Measurements from ENCODE around the gene UGT1A1. TPM values are rescaled to one million over a fixed set of nuclear protein-coding genes. Genes with fewer than 3 reads are reported as not detected.

The UGT1A1 gene
- total RNA-seq, 1 experiment from 2014 or later, result not detected

DNA sequence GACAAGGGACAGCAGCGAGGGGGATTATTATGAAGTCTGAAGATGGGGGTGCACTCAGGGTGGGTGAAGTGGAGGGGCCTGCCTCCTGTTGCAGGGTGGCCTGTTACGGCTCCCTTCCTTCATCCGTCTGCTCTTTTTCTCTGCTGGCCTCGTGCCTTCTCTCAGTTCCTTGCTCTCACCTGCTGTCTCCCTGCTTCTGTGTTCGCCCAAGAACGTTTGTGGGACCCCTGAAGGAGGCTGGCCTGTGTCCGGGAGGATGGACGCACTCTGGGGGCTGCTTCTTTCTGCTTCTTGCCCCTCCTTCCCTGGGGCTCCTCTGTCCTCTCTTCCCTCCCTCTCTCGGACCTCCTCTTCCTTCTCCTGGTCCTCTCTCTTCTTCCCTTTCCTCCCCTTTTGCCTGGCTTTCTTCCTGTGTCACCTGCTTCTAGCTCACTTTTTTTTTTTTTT lies 31.8 kb downstream of the UGT1A1 start:
- H3K9ac ChIP-seq (ENCODE audit: low read length), result no peak overlapping the region
- DNase-seq (ENCODE audit: low read depth, low spot score) (no peak), ATAC-seq (no peak)
- BruUV-seq (replicated peaks), result no TSS peak
- H3K9me2 ChIP-seq (ENCODE audit: insufficient read depth), result no peaks in the 10 kb centered on the region
- no peaks in the 10 kb centered on the region for H3K79me2 ChIP-seq (ENCODE audit: insufficient read depth, low read length)
- H3K9me3 ChIP-seq (ENCODE audit: control insufficient read depth in 1 of 2, insufficient read depth in 1 of 2, low read depth in 1 of 2, low read length in 2 of 2), result no peaks in the 10 kb centered on the region
- H3K4me3 ChIP-seq (replicated peaks in 1 of 2; ENCODE audit: low read depth in 1 of 2, low read length in 2 of 2), result no peak overlapping the region
- ChIA-PET RAD21 (ENCODE audit: low non-redundant PET in 1 of 2, low total read pairs in 2 of 2, uncharacterized antibody in 2 of 2, unreplicated experiment in 2 of 2) (no interaction called here), POLR2A (no interaction called here), CTCF (no interaction called here)
- intact Hi-C loops (cut with micrococcal nuclease), result no loop called here
- no peaks in the 10 kb centered on the region for H3K27me3 ChIP-seq (ENCODE audit: insufficient read depth, low read length)
- H3K36me3 ChIP-seq (ENCODE audit: control insufficient read depth in 1 of 2, insufficient read depth in 2 of 2, low read length in 2 of 2), result no peaks in the 10 kb centered on the region
- H2AFZ ChIP-seq (ENCODE audit: low read depth, low read length, poor library complexity, severe bottlenecking), result no peak overlapping the region
- no peak overlapping the region for H3K4me2 ChIP-seq (ENCODE audit: low read length)
- no peak for TF ChIP-seq JUND (IDR thresholded peaks at IDR 0.05)
- no peak for TF ChIP-seq POLR2A (IDR thresholded peaks at IDR 0.05; ENCODE audit: borderline replicate concordance, extremely low read depth, insufficient read depth, insufficient read length)
- no peak for TF ChIP-seq ELF1 (IDR thresholded peaks at IDR 0.05; ENCODE audit: borderline replicate concordance, low read depth)
- TF ChIP-seq, protein P1, sequence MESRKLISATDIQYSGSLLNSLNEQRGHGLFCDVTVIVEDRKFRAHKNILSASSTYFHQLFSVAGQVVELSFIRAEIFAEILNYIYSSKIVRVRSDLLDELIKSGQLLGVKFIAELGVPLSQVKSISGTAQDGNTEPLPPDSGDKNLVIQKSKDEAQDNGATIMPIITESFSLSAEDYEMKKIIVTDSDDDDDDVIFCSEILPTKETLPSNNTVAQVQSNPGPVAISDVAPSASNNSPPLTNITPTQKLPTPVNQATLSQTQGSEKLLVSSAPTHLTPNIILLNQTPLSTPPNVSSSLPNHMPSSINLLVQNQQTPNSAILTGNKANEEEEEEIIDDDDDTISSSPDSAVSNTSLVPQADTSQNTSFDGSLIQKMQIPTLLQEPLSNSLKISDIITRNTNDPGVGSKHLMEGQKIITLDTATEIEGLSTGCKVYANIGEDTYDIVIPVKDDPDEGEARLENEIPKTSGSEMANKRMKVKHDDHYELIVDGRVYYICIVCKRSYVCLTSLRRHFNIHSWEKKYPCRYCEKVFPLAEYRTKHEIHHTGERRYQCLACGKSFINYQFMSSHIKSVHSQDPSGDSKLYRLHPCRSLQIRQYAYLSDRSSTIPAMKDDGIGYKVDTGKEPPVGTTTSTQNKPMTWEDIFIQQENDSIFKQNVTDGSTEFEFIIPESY (IDR thresholded peaks at IDR 0.05; ENCODE audit: extremely low read depth, insufficient replicate concordance, low read length), result no peak
- TF ChIP-seq EZH2phosphoT487 (IDR thresholded peaks at IDR 0.05; ENCODE audit: borderline replicate concordance), result no peak
- H3K27ac ChIP-seq (ENCODE audit: low read depth, low read length), result no peak overlapping the region
- no peaks in the 10 kb centered on the region for H4K20me1 ChIP-seq (ENCODE audit: insufficient read depth)
- no peaks in the 10 kb centered on the region for H3K4me1 ChIP-seq (ENCODE audit: control insufficient read depth in 1 of 2, insufficient read depth in 2 of 2, low read length in 2 of 2)

DNA sequence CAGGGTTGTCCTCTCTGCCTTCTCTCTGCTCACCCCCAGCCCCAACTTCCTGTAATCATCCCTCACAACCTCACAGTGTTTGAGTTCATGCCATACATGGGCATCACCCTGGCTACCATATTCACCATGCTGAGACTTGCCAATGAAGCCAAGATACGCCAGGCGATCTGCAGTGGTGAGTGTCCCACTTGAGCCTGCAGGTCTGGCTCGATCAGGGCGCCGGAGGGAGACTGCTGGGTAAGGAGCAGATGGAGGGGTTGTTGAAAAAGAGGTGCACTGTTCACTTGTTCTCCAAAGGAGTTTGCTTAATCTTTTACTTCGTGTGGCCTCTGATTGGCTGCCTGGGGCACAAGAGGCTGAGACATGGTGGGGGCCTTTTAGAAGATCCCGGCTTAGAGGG lies 32.6 kb downstream of the UGT1A1 start:
- Histone ChIP-seq H2AFZ (ENCODE audit: low read depth, low read length, poor library complexity, severe bottlenecking) (no peak overlapping the region), H3K36me3 (ENCODE audit: control insufficient read depth in 1 of 2, insufficient read depth in 2 of 2, low read length in 2 of 2) (no peaks in the 10 kb centered on the region), H3K4me2 (ENCODE audit: low read length) (no peak overlapping the region), H3K9ac (ENCODE audit: low read length) (no peak overlapping the region), H3K79me2 (ENCODE audit: insufficient read depth, low read length) (no peaks in the 10 kb centered on the region), H3K9me3 (ENCODE audit: control insufficient read depth in 1 of 2, insufficient read depth in 1 of 2, low read depth in 1 of 2, low read length in 2 of 2) (no peaks in the 10 kb centered on the region), H3K27ac (ENCODE audit: low read depth, low read length) (no peak overlapping the region), H3K27me3 (ENCODE audit: insufficient read depth, low read length) (no peaks in the 10 kb centered on the region), H3K4me1 (ENCODE audit: control insufficient read depth in 1 of 2, insufficient read depth in 2 of 2, low read length in 2 of 2) (no peaks in the 10 kb centered on the region), H4K20me1 (ENCODE audit: insufficient read depth) (no peaks in the 10 kb centered on the region), H3K4me3 (replicated peaks in 1 of 2; ENCODE audit: low read depth in 1 of 2, low read length in 2 of 2) (no peak overlapping the region), H3K9me2 (ENCODE audit: insufficient read depth) (no peaks in the 10 kb centered on the region)
- POLR2A ChIA-PET, result no interaction called here
- intact Hi-C loops (cut with micrococcal nuclease), result no loop called here
- no peak for ATAC-seq
- no TSS peak for BruUV-seq (replicated peaks)
- RAD21 ChIA-PET (ENCODE audit: low non-redundant PET in 1 of 2, low total read pairs in 2 of 2, uncharacterized antibody in 2 of 2, unreplicated experiment in 2 of 2), result no interaction called here
- DNase-seq (ENCODE audit: low read depth, low spot score), result no peak
- CTCF ChIA-PET, result no interaction called here
- TF ChIP-seq ZNF274 (IDR thresholded peaks at IDR 0.05; ENCODE audit: low read depth, low read length) (no peak), EZH2 (IDR thresholded peaks at IDR 0.05) (no peak), POLR2A (IDR thresholded peaks at IDR 0.05; ENCODE audit: borderline replicate concordance, extremely low read depth, insufficient read depth, insufficient read length) (no peak), CTCF (IDR thresholded peaks at IDR 0.05 in 2 of 3, conservative IDR thresholded peaks at IDR 0.05 in 1 of 3; ENCODE audit: borderline replicate concordance in 1 of 3, insufficient read depth in 1 of 3, low read depth in 2 of 3, low read length in 2 of 3) (no peak), POLR2AphosphoS5 (IDR thresholded peaks at IDR 0.05; ENCODE audit: low read depth, low read length) (no peak), FOSL1 (IDR thresholded peaks at IDR 0.05; ENCODE audit: low read depth) (no peak), TCF7L2 (IDR thresholded peaks at IDR 0.05; ENCODE audit: borderline replicate concordance, extremely low read depth, insufficient read depth, insufficient read length) (no peak), EGR1 (IDR thresholded peaks at IDR 0.05; ENCODE audit: low read depth) (no peak), CEBPB (IDR thresholded peaks at IDR 0.05; ENCODE audit: low read depth) (no peak)
- TF ChIP-seq, protein P2, sequence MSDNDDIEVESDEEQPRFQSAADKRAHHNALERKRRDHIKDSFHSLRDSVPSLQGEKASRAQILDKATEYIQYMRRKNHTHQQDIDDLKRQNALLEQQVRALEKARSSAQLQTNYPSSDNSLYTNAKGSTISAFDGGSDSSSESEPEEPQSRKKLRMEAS (IDR thresholded peaks at IDR 0.05), result no peak
- TF ChIP-seq, protein P3, sequence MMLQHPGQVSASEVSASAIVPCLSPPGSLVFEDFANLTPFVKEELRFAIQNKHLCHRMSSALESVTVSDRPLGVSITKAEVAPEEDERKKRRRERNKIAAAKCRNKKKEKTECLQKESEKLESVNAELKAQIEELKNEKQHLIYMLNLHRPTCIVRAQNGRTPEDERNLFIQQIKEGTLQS (IDR thresholded peaks at IDR 0.05), result no peak
